WTC11 (cell line): ENCODE measurements around the gene RPS24. TPM values are rescaled to one million over a fixed set of nuclear protein-coding genes. Genes with fewer than 3 reads are reported as not detected.

ENCODE experiments used
- ATAC-seq: fragments of 200-7000 bp; cut with Tn5 transposase; 2 replicates; pipeline ENCODE4 v1.10.0; 2021; ENCODE audit warnings: mild to moderate bottlenecking, moderate library complexity
- CTCF ChIA-PET: fragments of 300-600 bp; sonication (Branson Sonifier 250); formaldehyde crosslinking; loops from one replicate; lab custom pipeline; 2021; ENCODE audit warnings: antibody characterized with exemption; lab: Charles Lee
- POLR2A ChIA-PET: fragments of 350-600 bp; sonication (Branson Sonifier 250); formaldehyde crosslinking; loops from one replicate; lab custom pipeline; 2021; ENCODE audit warnings: antibody characterized with exemption; lab: Charles Lee
- DNase-seq: peaks from one replicate; pipeline ENCODE4 v3.0.0; 2021; ENCODE audit warnings: low spot score
- H3K27ac Mint-ChIP-seq: 2 replicates; pipeline ENCODE4 v1.8.0; 2021; ENCODE audit warnings: mixed read lengths
- H3K27me3 Mint-ChIP-seq: 2 replicates; pipeline ENCODE4 v1.8.0; 2021; ENCODE audit warnings: low read depth, mild to moderate bottlenecking, moderate library complexity, mixed read lengths
- H3K36me3 Mint-ChIP-seq: 2 replicates; pipeline ENCODE4 v1.8.0; 2021; ENCODE audit warnings: mixed read lengths
- H3K4me1 Mint-ChIP-seq: 2 replicates; pipeline ENCODE4 v1.8.0; 2022; ENCODE audit warnings: mixed read lengths
- H3K4me3 Mint-ChIP-seq: 2 replicates; pipeline ENCODE4 v1.8.0; 2021; ENCODE audit warnings: mild to moderate bottlenecking, moderate library complexity, mixed read lengths
- H3K9me3 Mint-ChIP-seq: 2 replicates; pipeline ENCODE4 v1.8.0; 2021; ENCODE audit warnings: mixed read lengths
- ATF6 ChIP-seq: sonication (generic); formaldehyde crosslinking; IDR thresholded peaks from 2 replicates; pipeline ENCODE4 v1.8.1; 2023; ENCODE audit warnings: mild to moderate bottlenecking, missing genetic modification reagents
- CREB1 ChIP-seq: sonication (generic); formaldehyde crosslinking; IDR thresholded peaks from 2 replicates; pipeline ENCODE4 v1.8.0; 2023; ENCODE audit warnings: mild to moderate bottlenecking, missing genetic modification reagents
- CREM ChIP-seq: sonication (generic); formaldehyde crosslinking; IDR thresholded peaks from 2 replicates; pipeline ENCODE4 v1.8.1; 2022; ENCODE audit warnings: mild to moderate bottlenecking, missing genetic modification reagents, moderate library complexity
- ETV6 ChIP-seq: sonication (generic); formaldehyde crosslinking; IDR thresholded peaks from 2 replicates; pipeline ENCODE4 v1.8.1; 2022; ENCODE audit warnings: mild to moderate bottlenecking, missing genetic modification reagents
- JUN ChIP-seq: sonication (generic); formaldehyde crosslinking; IDR thresholded peaks from 2 replicates; pipeline ENCODE4 v1.8.0; 2023; ENCODE audit warnings: mild to moderate bottlenecking, missing genetic modification reagents
- NFYB ChIP-seq: sonication (generic); formaldehyde crosslinking; conservative IDR thresholded peaks from 2 replicates; pipeline ENCODE4 v1.8.0; 2022; ENCODE audit warnings: low read depth, missing genetic modification reagents
- NR2C2 ChIP-seq: sonication (generic); formaldehyde crosslinking; IDR thresholded peaks from 2 replicates; pipeline ENCODE4 v1.8.0; 2022; ENCODE audit warnings: mild to moderate bottlenecking, missing genetic modification reagents
- SMAD3 ChIP-seq: sonication (generic); formaldehyde crosslinking; IDR thresholded peaks from 2 replicates; pipeline ENCODE4 v1.8.0; 2022; ENCODE audit warnings: missing genetic modification reagents, mild to moderate bottlenecking, borderline replicate concordance
- TEAD4 ChIP-seq: sonication (generic); formaldehyde crosslinking; IDR thresholded peaks from 2 replicates; pipeline ENCODE4 v1.8.0; 2022; ENCODE audit warnings: mild to moderate bottlenecking, missing genetic modification reagents
- ZMAT4 ChIP-seq: fragments of 250-450 bp; sonication (Bioruptor Pico); IDR thresholded peaks from 2 replicates; pipeline ENCODE4 v1.9.0; 2021; ENCODE audit warnings: mild to moderate bottlenecking
- ZNF232 ChIP-seq: sonication (generic); formaldehyde crosslinking; IDR thresholded peaks from 2 replicates; pipeline ENCODE4 v1.8.0; 2022; ENCODE audit warnings: mild to moderate bottlenecking, missing genetic modification reagents
- ZNF396 ChIP-seq: fragments of 250-450 bp; sonication (Bioruptor Pico); IDR thresholded peaks from 2 replicates; pipeline ENCODE4 v1.8.0; 2021; ENCODE audit warnings: mild to moderate bottlenecking, moderate library complexity, borderline replicate concordance
- total RNA-seq: library from RNA; stranded (reverse); gene quantifications from 3 replicates; pipeline ENCODE4 v1.2.3, GENCODE V29; 2021
- TF ChIP-seq, protein P1 (sequence below): fragments of 250-450 bp; sonication (Bioruptor Pico); IDR thresholded peaks from 2 replicates; pipeline ENCODE4 v1.9.0; 2021; ENCODE audit warnings: mild to moderate bottlenecking, borderline replicate concordance
- TF ChIP-seq, protein P2 (sequence below): fragments of 200-600 bp; IDR thresholded peaks from 2 replicates; pipeline ENCODE4 v1.8.0; 2022; ENCODE audit warnings: antibody characterized with exemption
- TF ChIP-seq, protein P3 (sequence below): sonication (generic); formaldehyde crosslinking; conservative IDR thresholded peaks from 2 replicates; pipeline ENCODE4 v1.8.1; 2022; ENCODE audit warnings: mild to moderate bottlenecking, missing genetic modification reagents
- TF ChIP-seq, protein P4 (sequence below): sonication (generic); formaldehyde crosslinking; IDR thresholded peaks from 2 replicates; pipeline ENCODE4 v1.8.0; 2022; ENCODE audit warnings: mild to moderate bottlenecking, missing genetic modification reagents
- TF ChIP-seq, protein P5 (sequence below): sonication (generic); formaldehyde crosslinking; IDR thresholded peaks from 2 replicates; pipeline ENCODE4 v1.8.1; 2022; ENCODE audit warnings: low read depth, missing genetic modification reagents, borderline replicate concordance
- TF ChIP-seq, protein P6 (sequence below): sonication (generic); formaldehyde crosslinking; IDR thresholded peaks from 2 replicates; pipeline ENCODE4 v1.8.1; 2023; ENCODE audit warnings: mild to moderate bottlenecking, moderate library complexity, missing genetic modification reagents
- TF ChIP-seq, protein P7 (sequence below): sonication (generic); formaldehyde crosslinking; IDR thresholded peaks from 2 replicates; pipeline ENCODE4 v1.8.0; 2023; ENCODE audit warnings: mild to moderate bottlenecking, missing genetic modification reagents
- TF ChIP-seq, protein P8 (sequence below): sonication (generic); formaldehyde crosslinking; IDR thresholded peaks from 2 replicates; pipeline ENCODE4 v1.8.0; 2022; ENCODE audit warnings: mild to moderate bottlenecking, missing genetic modification reagents

The RPS24 gene
- total RNA-seq, 1 experiment from 2014 or later: 1,819 TPM

DNA sequence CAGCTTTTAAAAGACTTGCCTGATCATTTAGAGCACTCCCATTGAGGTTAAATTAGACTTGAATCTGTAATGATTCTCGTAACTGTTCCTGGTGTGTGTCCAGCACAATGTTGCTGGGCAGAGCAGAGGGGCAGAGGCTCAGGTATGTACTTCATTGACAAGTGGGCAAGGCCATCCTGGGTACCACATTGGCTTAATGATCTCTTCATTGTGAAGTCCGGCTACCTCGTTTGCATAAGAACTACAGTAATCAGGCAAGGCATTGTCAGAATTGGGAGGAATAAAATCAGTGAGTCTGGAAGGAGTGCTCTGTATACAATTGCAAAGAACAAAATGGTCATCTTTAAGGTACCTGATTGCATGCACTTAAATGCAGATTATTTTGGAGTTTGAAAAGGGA lies 6.1 kb downstream of the RPS24 start:
- H3K27me3 Mint-ChIP-seq: no peaks in the 10 kb centered on the region
- H3K36me3 Mint-ChIP-seq: peaks cover 83% of the 10 kb centered on the region
- ChIA-PET CTCF (interaction anchor here (2.5 kb wide), 1 partner anchor 10 kb away, joined by 7 read pairs; the partner anchor contains the start of gene POLR3A), POLR2A (no interaction called here)
- H3K4me3 Mint-ChIP-seq: peak overlapping the region; percentile 86
- peaks cover 94% of the 10 kb centered on the region for H3K4me1 Mint-ChIP-seq
- no peak for DNase-seq
- no peaks in the 10 kb centered on the region for H3K9me3 Mint-ChIP-seq
- peak; percentile 39 for ATAC-seq
- peak overlapping the region; percentile 95 for H3K27ac Mint-ChIP-seq
- TF ChIP-seq, protein P1, sequence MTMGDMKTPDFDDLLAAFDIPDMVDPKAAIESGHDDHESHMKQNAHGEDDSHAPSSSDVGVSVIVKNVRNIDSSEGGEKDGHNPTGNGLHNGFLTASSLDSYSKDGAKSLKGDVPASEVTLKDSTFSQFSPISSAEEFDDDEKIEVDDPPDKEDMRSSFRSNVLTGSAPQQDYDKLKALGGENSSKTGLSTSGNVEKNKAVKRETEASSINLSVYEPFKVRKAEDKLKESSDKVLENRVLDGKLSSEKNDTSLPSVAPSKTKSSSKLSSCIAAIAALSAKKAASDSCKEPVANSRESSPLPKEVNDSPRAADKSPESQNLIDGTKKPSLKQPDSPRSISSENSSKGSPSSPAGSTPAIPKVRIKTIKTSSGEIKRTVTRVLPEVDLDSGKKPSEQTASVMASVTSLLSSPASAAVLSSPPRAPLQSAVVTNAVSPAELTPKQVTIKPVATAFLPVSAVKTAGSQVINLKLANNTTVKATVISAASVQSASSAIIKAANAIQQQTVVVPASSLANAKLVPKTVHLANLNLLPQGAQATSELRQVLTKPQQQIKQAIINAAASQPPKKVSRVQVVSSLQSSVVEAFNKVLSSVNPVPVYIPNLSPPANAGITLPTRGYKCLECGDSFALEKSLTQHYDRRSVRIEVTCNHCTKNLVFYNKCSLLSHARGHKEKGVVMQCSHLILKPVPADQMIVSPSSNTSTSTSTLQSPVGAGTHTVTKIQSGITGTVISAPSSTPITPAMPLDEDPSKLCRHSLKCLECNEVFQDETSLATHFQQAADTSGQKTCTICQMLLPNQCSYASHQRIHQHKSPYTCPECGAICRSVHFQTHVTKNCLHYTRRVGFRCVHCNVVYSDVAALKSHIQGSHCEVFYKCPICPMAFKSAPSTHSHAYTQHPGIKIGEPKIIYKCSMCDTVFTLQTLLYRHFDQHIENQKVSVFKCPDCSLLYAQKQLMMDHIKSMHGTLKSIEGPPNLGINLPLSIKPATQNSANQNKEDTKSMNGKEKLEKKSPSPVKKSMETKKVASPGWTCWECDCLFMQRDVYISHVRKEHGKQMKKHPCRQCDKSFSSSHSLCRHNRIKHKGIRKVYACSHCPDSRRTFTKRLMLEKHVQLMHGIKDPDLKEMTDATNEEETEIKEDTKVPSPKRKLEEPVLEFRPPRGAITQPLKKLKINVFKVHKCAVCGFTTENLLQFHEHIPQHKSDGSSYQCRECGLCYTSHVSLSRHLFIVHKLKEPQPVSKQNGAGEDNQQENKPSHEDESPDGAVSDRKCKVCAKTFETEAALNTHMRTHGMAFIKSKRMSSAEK (CRISPR knock-in tag): no peak
- TF ChIP-seq ZNF232 (CRISPR knock-in tag): no peak
- TF ChIP-seq JUN (CRISPR knock-in tag): no peak
- TF ChIP-seq TEAD4 (CRISPR knock-in tag): no peak
- TF ChIP-seq SMAD3 (CRISPR knock-in tag): 0 out of 2 replicates have a peak, but pooled peaks have one; percentile 65
- TF ChIP-seq, protein P2, sequence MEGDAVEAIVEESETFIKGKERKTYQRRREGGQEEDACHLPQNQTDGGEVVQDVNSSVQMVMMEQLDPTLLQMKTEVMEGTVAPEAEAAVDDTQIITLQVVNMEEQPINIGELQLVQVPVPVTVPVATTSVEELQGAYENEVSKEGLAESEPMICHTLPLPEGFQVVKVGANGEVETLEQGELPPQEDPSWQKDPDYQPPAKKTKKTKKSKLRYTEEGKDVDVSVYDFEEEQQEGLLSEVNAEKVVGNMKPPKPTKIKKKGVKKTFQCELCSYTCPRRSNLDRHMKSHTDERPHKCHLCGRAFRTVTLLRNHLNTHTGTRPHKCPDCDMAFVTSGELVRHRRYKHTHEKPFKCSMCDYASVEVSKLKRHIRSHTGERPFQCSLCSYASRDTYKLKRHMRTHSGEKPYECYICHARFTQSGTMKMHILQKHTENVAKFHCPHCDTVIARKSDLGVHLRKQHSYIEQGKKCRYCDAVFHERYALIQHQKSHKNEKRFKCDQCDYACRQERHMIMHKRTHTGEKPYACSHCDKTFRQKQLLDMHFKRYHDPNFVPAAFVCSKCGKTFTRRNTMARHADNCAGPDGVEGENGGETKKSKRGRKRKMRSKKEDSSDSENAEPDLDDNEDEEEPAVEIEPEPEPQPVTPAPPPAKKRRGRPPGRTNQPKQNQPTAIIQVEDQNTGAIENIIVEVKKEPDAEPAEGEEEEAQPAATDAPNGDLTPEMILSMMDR: no peak
- no peak for TF ChIP-seq NR2C2 (CRISPR knock-in tag)
- no peak for TF ChIP-seq ZNF396 (CRISPR knock-in tag)
- no peak for TF ChIP-seq CREM (CRISPR knock-in tag)
- TF ChIP-seq NFYB (CRISPR knock-in tag): no peak
- TF ChIP-seq, protein P3, sequence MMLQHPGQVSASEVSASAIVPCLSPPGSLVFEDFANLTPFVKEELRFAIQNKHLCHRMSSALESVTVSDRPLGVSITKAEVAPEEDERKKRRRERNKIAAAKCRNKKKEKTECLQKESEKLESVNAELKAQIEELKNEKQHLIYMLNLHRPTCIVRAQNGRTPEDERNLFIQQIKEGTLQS (CRISPR knock-in tag): no peak
- TF ChIP-seq, protein P4, sequence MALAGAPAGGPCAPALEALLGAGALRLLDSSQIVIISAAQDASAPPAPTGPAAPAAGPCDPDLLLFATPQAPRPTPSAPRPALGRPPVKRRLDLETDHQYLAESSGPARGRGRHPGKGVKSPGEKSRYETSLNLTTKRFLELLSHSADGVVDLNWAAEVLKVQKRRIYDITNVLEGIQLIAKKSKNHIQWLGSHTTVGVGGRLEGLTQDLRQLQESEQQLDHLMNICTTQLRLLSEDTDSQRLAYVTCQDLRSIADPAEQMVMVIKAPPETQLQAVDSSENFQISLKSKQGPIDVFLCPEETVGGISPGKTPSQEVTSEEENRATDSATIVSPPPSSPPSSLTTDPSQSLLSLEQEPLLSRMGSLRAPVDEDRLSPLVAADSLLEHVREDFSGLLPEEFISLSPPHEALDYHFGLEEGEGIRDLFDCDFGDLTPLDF (CRISPR knock-in tag): no peak
- TF ChIP-seq, protein P5, sequence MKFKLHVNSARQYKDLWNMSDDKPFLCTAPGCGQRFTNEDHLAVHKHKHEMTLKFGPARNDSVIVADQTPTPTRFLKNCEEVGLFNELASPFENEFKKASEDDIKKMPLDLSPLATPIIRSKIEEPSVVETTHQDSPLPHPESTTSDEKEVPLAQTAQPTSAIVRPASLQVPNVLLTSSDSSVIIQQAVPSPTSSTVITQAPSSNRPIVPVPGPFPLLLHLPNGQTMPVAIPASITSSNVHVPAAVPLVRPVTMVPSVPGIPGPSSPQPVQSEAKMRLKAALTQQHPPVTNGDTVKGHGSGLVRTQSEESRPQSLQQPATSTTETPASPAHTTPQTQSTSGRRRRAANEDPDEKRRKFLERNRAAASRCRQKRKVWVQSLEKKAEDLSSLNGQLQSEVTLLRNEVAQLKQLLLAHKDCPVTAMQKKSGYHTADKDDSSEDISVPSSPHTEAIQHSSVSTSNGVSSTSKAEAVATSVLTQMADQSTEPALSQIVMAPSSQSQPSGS (CRISPR knock-in tag): no peak
- TF ChIP-seq ZMAT4 (CRISPR knock-in tag): 0 out of 2 replicates have a peak, but pooled peaks have one; percentile 14
- TF ChIP-seq, protein P6, sequence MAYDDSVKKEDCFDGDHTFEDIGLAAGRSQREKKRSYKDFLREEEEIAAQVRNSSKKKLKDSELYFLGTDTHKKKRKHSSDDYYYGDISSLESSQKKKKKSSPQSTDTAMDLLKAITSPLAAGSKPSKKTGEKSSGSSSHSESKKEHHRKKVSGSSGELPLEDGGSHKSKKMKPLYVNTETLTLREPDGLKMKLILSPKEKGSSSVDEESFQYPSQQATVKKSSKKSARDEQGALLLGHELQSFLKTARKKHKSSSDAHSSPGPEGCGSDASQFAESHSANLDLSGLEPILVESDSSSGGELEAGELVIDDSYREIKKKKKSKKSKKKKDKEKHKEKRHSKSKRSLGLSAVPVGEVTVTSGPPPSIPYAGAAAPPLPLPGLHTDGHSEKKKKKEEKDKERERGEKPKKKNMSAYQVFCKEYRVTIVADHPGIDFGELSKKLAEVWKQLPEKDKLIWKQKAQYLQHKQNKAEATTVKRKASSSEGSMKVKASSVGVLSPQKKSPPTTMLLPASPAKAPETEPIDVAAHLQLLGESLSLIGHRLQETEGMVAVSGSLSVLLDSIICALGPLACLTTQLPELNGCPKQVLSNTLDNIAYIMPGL (CRISPR knock-in tag): no peak
- peak; percentile 34; the same call in 1 of the 2 replicates for TF ChIP-seq ETV6 (CRISPR knock-in tag)
- TF ChIP-seq, protein P7, sequence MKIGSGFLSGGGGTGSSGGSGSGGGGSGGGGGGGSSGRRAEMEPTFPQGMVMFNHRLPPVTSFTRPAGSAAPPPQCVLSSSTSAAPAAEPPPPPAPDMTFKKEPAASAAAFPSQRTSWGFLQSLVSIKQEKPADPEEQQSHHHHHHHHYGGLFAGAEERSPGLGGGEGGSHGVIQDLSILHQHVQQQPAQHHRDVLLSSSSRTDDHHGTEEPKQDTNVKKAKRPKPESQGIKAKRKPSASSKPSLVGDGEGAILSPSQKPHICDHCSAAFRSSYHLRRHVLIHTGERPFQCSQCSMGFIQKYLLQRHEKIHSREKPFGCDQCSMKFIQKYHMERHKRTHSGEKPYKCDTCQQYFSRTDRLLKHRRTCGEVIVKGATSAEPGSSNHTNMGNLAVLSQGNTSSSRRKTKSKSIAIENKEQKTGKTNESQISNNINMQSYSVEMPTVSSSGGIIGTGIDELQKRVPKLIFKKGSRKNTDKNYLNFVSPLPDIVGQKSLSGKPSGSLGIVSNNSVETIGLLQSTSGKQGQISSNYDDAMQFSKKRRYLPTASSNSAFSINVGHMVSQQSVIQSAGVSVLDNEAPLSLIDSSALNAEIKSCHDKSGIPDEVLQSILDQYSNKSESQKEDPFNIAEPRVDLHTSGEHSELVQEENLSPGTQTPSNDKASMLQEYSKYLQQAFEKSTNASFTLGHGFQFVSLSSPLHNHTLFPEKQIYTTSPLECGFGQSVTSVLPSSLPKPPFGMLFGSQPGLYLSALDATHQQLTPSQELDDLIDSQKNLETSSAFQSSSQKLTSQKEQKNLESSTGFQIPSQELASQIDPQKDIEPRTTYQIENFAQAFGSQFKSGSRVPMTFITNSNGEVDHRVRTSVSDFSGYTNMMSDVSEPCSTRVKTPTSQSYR (CRISPR knock-in tag): no peak
- TF ChIP-seq CREB1: no peak
- no peak for TF ChIP-seq ATF6 (CRISPR knock-in tag)
- TF ChIP-seq, protein P8, sequence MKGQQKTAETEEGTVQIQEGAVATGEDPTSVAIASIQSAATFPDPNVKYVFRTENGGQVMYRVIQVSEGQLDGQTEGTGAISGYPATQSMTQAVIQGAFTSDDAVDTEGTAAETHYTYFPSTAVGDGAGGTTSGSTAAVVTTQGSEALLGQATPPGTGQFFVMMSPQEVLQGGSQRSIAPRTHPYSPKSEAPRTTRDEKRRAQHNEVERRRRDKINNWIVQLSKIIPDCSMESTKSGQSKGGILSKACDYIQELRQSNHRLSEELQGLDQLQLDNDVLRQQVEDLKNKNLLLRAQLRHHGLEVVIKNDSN: peak; percentile 9; the same call in 1 of the 2 replicates
